Vagina (tissue), 2 donors: Measurements from ENCODE around the gene WDR4. TPM values are rescaled to one million over a fixed set of nuclear protein-coding genes. Genes with fewer than 3 reads are reported as not detected.

Experiments
- DNase-seq, 2 donors: peaks; one replicate each; pipeline ENCODE4 v3.0.0-alpha.2; 2017; ENCODE audit errors: extremely low spot score in 2 of 2
- H3K27ac ChIP-seq: fragments of 200-600 bp; sonication (generic); one replicate; pipeline ENCODE4 v1.5.1; 2019
- H3K27me3 ChIP-seq: fragments of 200-600 bp; sonication (generic); one replicate; pipeline ENCODE4 v1.5.1; 2019
- H3K36me3 ChIP-seq, 2 donors: fragments of 200-600 bp; sonication (generic); one replicate each; pipeline ENCODE4 v1.5.1; 2017 to 2019
- H3K4me1 ChIP-seq: fragments of 200-600 bp; sonication (generic); one replicate; pipeline ENCODE4 v1.5.1; 2019
- H3K4me3 ChIP-seq, 2 donors: fragments of 200-600 bp; sonication (generic); 1 replicate in 1 of 2; 2 replicates in 1 of 2; pipeline ENCODE4 v1.5.1; 2016 to 2019
- H3K9me3 ChIP-seq: fragments of 200-600 bp; sonication (generic); one replicate; pipeline ENCODE4 v1.5.1; 2019
- CTCF ChIP-seq, 3 experiments: fragments of 450-650 bp in 2 of 3; fragments of 200-600 bp in 1 of 3; sonication (generic) in 1 of 3; IDR thresholded peaks; one replicate each; pipeline ENCODE4 v1.5.1; 2017 to 2019; ENCODE audit warnings: antibody characterized with exemption in 3 of 3, mild to moderate bottlenecking in 2 of 3, moderate library complexity in 2 of 3
- POLR2A ChIP-seq, 2 donors: fragments of 450-650 bp; IDR thresholded peaks; one replicate each; pipeline ENCODE4 v1.6.1; 2017; ENCODE audit warnings: antibody characterized with exemption in 2 of 2, mild to moderate bottlenecking in 2 of 2, moderate library complexity in 2 of 2
- POLR2AphosphoS5 ChIP-seq, 2 donors: sonication (generic); formaldehyde crosslinking; IDR thresholded peaks; one replicate each; pipeline ENCODE4 v1.9.0; 2017; ENCODE audit warnings: antibody characterized with exemption in 2 of 2, mild to moderate bottlenecking in 2 of 2, low read depth in 1 of 2; ENCODE audit not compliant: insufficient read depth in 1 of 2
- intact Hi-C: fragments of 100-400 bp; cut with DNase I; formaldehyde crosslinking; loops from one replicate; pipeline ENCODE4 v1.15.1; 2023
- total RNA-seq: library from RNA; depleted of rRNA; stranded (reverse); fragments of >200 nt; gene quantifications from one replicate; pipeline ENCODE4 v1.2.3, GENCODE V29; 2016

The WDR4 gene
- total RNA-seq, 1 donor from 2014 or later = 23.8 TPM

- intact Hi-C loops = no loop called here
- Histone ChIP-seq H3K4me3 (no peak overlapping the region), H3K27ac (no peak overlapping the region), H3K9me3 (no peaks in the 10 kb centered on the region), H3K4me1 (no peaks in the 10 kb centered on the region), H3K27me3 (no peaks in the 10 kb centered on the region), H3K36me3 (peaks cover 0 to 93% of the 10 kb centered on the region in 2 donors)
- no peak for TF ChIP-seq POLR2AphosphoS5 (IDR thresholded peaks at IDR 0.05; ENCODE audit: insufficient read depth in 1 of 2, low read depth in 1 of 2)
- no peak for TF ChIP-seq CTCF (IDR thresholded peaks at IDR 0.05)
- no peak for TF ChIP-seq POLR2A (IDR thresholded peaks at IDR 0.05)
- DNase-seq = no peak
Observed at GRCh38 chr21:42855171-42855936, 24.0 kb downstream of the WDR4 start.

- Histone ChIP-seq H3K27me3 (no peaks in the 10 kb centered on the region), H3K4me1 (no peaks in the 10 kb centered on the region), H3K9me3 (no peaks in the 10 kb centered on the region), H3K36me3 (peaks cover 0 to 93% of the 10 kb centered on the region in 2 donors), H3K4me3 (no peak overlapping the region), H3K27ac (no peak overlapping the region)
- intact Hi-C loops = no loop called here
- no peak for DNase-seq
- no peak for TF ChIP-seq POLR2A (IDR thresholded peaks at IDR 0.05)
- TF ChIP-seq POLR2AphosphoS5 (IDR thresholded peaks at IDR 0.05; ENCODE audit: insufficient read depth in 1 of 2, low read depth in 1 of 2) = no peak
- TF ChIP-seq CTCF (IDR thresholded peaks at IDR 0.05) = no peak
Observed at GRCh38 chr21:42854246-42855010, 24.9 kb downstream of the WDR4 start.

- H3K27me3 ChIP-seq = no peaks in the 10 kb centered on the region
- DNase-seq = no peak
- no peaks in the 10 kb centered on the region for H3K9me3 ChIP-seq
- H3K4me1 ChIP-seq = no peaks in the 10 kb centered on the region
- TF ChIP-seq POLR2AphosphoS5 (IDR thresholded peaks at IDR 0.05; ENCODE audit: insufficient read depth in 1 of 2, low read depth in 1 of 2) = no peak
- no peak for TF ChIP-seq CTCF (IDR thresholded peaks at IDR 0.05)
- TF ChIP-seq POLR2A (IDR thresholded peaks at IDR 0.05) = no peak
- no peak overlapping the region for H3K27ac ChIP-seq
- intact Hi-C loops = no loop called here
- H3K4me3 ChIP-seq = no peak overlapping the region
- H3K36me3 ChIP-seq = peaks cover 0 to 91% of the 10 kb centered on the region in 2 donors
Observed at GRCh38 chr21:42853621-42854020, 25.7 kb downstream of the WDR4 start.

- TF ChIP-seq POLR2AphosphoS5 (IDR thresholded peaks at IDR 0.05; ENCODE audit: insufficient read depth in 1 of 2, low read depth in 1 of 2) (no peak), CTCF (IDR thresholded peaks at IDR 0.05) (no peak), POLR2A (IDR thresholded peaks at IDR 0.05) (no peak)
- Histone ChIP-seq H3K9me3 (no peaks in the 10 kb centered on the region), H3K4me3 (no peak overlapping the region), H3K27me3 (no peaks in the 10 kb centered on the region), H3K27ac (no peak overlapping the region), H3K36me3 (peaks cover 0 to 85% of the 10 kb centered on the region in 2 donors), H3K4me1 (no peaks in the 10 kb centered on the region)
- intact Hi-C loops = no loop called here
- DNase-seq = no peak
Observed at GRCh38 chr21:42852925-42853570, 26.3 kb downstream of the WDR4 start.
